ENCODE measurements around the gene PHLPP2. TPM values are rescaled to one million over a fixed set of nuclear protein-coding genes. Genes with fewer than 3 reads are reported as not detected.

Gene PHLPP2
- polyA plus RNA-seq, 3 donors = 1.1 to 3.5 (median 1.6) TPM

Other genes starting within 250 kb of the PHLPP2 start
- gene ZNF19, start 235.4 kb downstream of the PHLPP2 start, polyA plus RNA-seq = 1 to 10 TPM; 1.4 to 2.2 (median 2.0) TPM
- gene CHST4, start 198.3 kb downstream of the PHLPP2 start, polyA plus RNA-seq = under 1 TPM in 2 of 3 donors, not detected in 1; 0.07 to 0.43 TPM
- under 1 TPM in 2 of 3 donors, not detected in 1; 0.01 to 0.11 TPM for gene TAT, start 147.6 kb downstream of the PHLPP2 start, polyA plus RNA-seq
- gene MARVELD3, start 98.5 kb downstream of the PHLPP2 start, polyA plus RNA-seq = 10 to 100 TPM in 1 of 3 donors, under 1 TPM in 2; 0.16 to 13.1 (median 0.56) TPM
- 10 to 100 TPM; 13.3 to 23.4 (median 22.9) TPM for gene AP1G1, start 84.1 kb upstream of the PHLPP2 start, polyA plus RNA-seq
- 10 to 100 TPM in 2 of 3 donors, 1 to 10 TPM in 1; 8.3 to 17.6 (median 15.0) TPM for gene ATXN1L, start 121.3 kb upstream of the PHLPP2 start, polyA plus RNA-seq
- gene ZNF821, start 159.5 kb upstream of the PHLPP2 start, polyA plus RNA-seq = 1 to 10 TPM; 2.9 to 6.6 (median 3.4) TPM
- 100 to 1,000 TPM in 1 of 3 donors, 10 to 100 TPM in 2; 69.9 to 132 (median 94.0) TPM for gene IST1, start 170.8 kb upstream of the PHLPP2 start, polyA plus RNA-seq

Data from adipose tissue (tissue), 3 donors.